Transverse colon (tissue), 4 donors: ENCODE results near the gene ZNHIT1. TPM values are rescaled to one million over a fixed set of nuclear protein-coding genes. Genes with fewer than 3 reads are reported as not detected.

Experiments
- DNase-seq: peaks from one replicate; pipeline ENCODE4 v3.0.0-alpha.2; 2019
- H3K27ac ChIP-seq, 4 donors: fragments of 200-600 bp; sonication (generic); 2 replicates each; pipeline ENCODE4 v1.5.1; 2016 to 2018; ENCODE audit warnings: inconsistent platforms in 4 of 4
- H3K27me3 ChIP-seq: fragments of 200-600 bp; sonication (generic); 2 replicates; pipeline ENCODE4 v1.5.1; 2017; ENCODE audit warnings: inconsistent platforms
- H3K36me3 ChIP-seq, 4 donors: fragments of 200-600 bp; sonication (generic); 2 replicates each; pipeline ENCODE4 v1.5.1; 2017 to 2019; ENCODE audit warnings: inconsistent platforms in 4 of 4
- H3K4me1 ChIP-seq, 4 donors: fragments of 200-600 bp; sonication (generic); 2 replicates each; pipeline ENCODE4 v1.5.1; 2017 to 2020; ENCODE audit warnings: inconsistent platforms in 4 of 4
- H3K4me3 ChIP-seq, 4 donors: fragments of 200-600 bp; sonication (generic); 1 replicate in 1 of 4; 2 replicates in 3 of 4; pipeline versions ENCODE4 v1.5.1 to v1.6.1; 2017 to 2019; ENCODE audit warnings: inconsistent platforms in 4 of 4
- H3K9me3 ChIP-seq, 2 donors: fragments of 200-600 bp; sonication (generic); 2 replicates each; pipeline ENCODE4 v1.5.1; 2017 to 2019; ENCODE audit warnings: inconsistent platforms in 2 of 2
- CTCF ChIP-seq, 5 experiments: fragments of 200-600 bp in 3 of 5; fragments of 450-650 bp in 2 of 5; sonication (generic) in 3 of 5; IDR thresholded peaks; 1 replicate in 2 of 5; 2 replicates in 3 of 5; pipeline ENCODE4 v1.5.1; 2016 to 2017; ENCODE audit warnings: antibody characterized with exemption in 5 of 5, inconsistent platforms in 3 of 5, mild to moderate bottlenecking in 2 of 5, moderate library complexity in 1 of 5
- EP300 ChIP-seq: sonication (generic); formaldehyde crosslinking; IDR thresholded peaks from one replicate; pipeline ENCODE4 v1.6.1; 2017; ENCODE audit warnings: antibody characterized with exemption, low read depth
- POLR2A ChIP-seq: fragments of 450-650 bp; IDR thresholded peaks from one replicate; pipeline ENCODE4 v1.6.1; 2016; ENCODE audit warnings: antibody characterized with exemption, mild to moderate bottlenecking, moderate library complexity
- POLR2AphosphoS5 ChIP-seq, 3 donors: sonication (generic); formaldehyde crosslinking; IDR thresholded peaks; one replicate each; pipeline ENCODE4 v1.6.1; 2016; ENCODE audit warnings: antibody characterized with exemption in 3 of 3
- WGBS, 2 donors: methylation state at CpG; one replicate each; pipeline ENCODE4 v1.1.5; 2018; ENCODE audit warnings: low coverage in 1 of 2; 5-methylcytosine and 5-hydroxymethylcytosine counted together
- in situ Hi-C, 4 donors: fragments of 200-750 bp; cut with MboI; loops; one replicate each; pipeline versions ENCODE4 v1.15.0 to v1.15.1; 2017; ENCODE audit warnings: low sequenced_read_pairs in 3 of 4, low pct_ligation_motif_present in 1 of 4, low pct_unique_long_range_greater_than_20kb in 1 of 4
- intact Hi-C: fragments of 100-400 bp; cut with DNase I; formaldehyde crosslinking; loops from one replicate; pipeline ENCODE4 v1.15.1; 2023; ENCODE audit warnings: low total_unique reads
- total RNA-seq, 4 donors: library from RNA; depleted of rRNA; stranded (reverse); fragments of >200 nt; gene quantifications; one replicate each; pipeline ENCODE4 v1.1.0, GENCODE V29; 2016

ZNHIT1 gene
- total RNA-seq, 4 donors from 2014 or later, result 50.5 to 106 (median 78.2) TPM

- peaks cover 0 to 18% (median 6%) of the 10 kb centered on the region in 4 donors for H3K36me3 ChIP-seq
- H3K4me3 ChIP-seq, result no peak overlapping the region
- in situ Hi-C loops, result no loop called here
- no peaks in the 10 kb centered on the region for H3K9me3 ChIP-seq
- H3K27ac ChIP-seq, result no peak overlapping the region
- TF ChIP-seq CTCF (IDR thresholded peaks at IDR 0.05) (no peak), EP300 (no peak)
- H3K4me1 ChIP-seq, result peaks cover 0 to 15% (median 10%) of the 10 kb centered on the region in 4 donors
- intact Hi-C loops, result no loop called here
- H3K27me3 ChIP-seq, result peaks cover 23% of the 10 kb centered on the region
- 83 to 90% methylated on average over 2 to 32 of the region's 32 CpGs for WGBS, 2 donors
- no peak for DNase-seq
These were observed 11.9 kb upstream of the ZNHIT1 start for GRCh38 chr7:101205901-101206664.

GRCh38 chr7:101206665-101207042, 11.3 kb upstream of the ZNHIT1 start:
- H3K9me3 ChIP-seq, result no peaks in the 10 kb centered on the region
- intact Hi-C loops, result no loop called here
- in situ Hi-C loops, result no loop called here
- H3K36me3 ChIP-seq, result peaks cover 0 to 24% (median 9%) of the 10 kb centered on the region in 4 donors
- no peak for DNase-seq
- no peak overlapping the region for H3K4me3 ChIP-seq
- TF ChIP-seq POLR2A, result no peak
- TF ChIP-seq EP300, result no peak
- no peak for TF ChIP-seq CTCF (IDR thresholded peaks at IDR 0.05)
- TF ChIP-seq POLR2AphosphoS5 (IDR thresholded peaks at IDR 0.05), result no peak
- H3K27ac ChIP-seq, result no peak overlapping the region
- 90 to 100% methylated on average over 1 to 19 of the region's 19 CpGs for WGBS, 2 donors
- H3K27me3 ChIP-seq, result peaks cover 18% of the 10 kb centered on the region
- peaks cover 0 to 9% (median 5%) of the 10 kb centered on the region in 4 donors for H3K4me1 ChIP-seq

GRCh38 chr7:101207459-101207858, 10.5 kb upstream of the ZNHIT1 start:
- intact Hi-C loops (no loop called here), in situ Hi-C loops (no loop called here)
- Histone ChIP-seq H3K27ac (no peak overlapping the region), H3K9me3 (no peaks in the 10 kb centered on the region), H3K4me3 (no peak overlapping the region), H3K36me3 (peaks cover 0 to 24% (median 11%) of the 10 kb centered on the region in 4 donors), H3K4me1 (peaks cover 0 to under 1% (median under 1%) of the 10 kb centered on the region in 4 donors), H3K27me3 (peaks cover 9% of the 10 kb centered on the region)
- no peak for TF ChIP-seq POLR2AphosphoS5 (IDR thresholded peaks at IDR 0.05)
- no peak for TF ChIP-seq CTCF (IDR thresholded peaks at IDR 0.05)
- TF ChIP-seq EP300, result no peak
- TF ChIP-seq POLR2A, result no peak
- WGBS, 2 donors, result 91% methylated on average over 17 of the region's 17 CpGs; no CpG with 5 or more reads in 1 of the 2 donors
- DNase-seq, result no peak

- H3K4me1 ChIP-seq, result no peaks in the 10 kb centered on the region
- no peaks in the 10 kb centered on the region for H3K9me3 ChIP-seq
- no peak for DNase-seq
- WGBS, 2 donors, result 96 to 100% methylated on average over 2 to 14 of the region's 14 CpGs
- intact Hi-C loops (no loop called here), in situ Hi-C loops (no loop called here)
- no peaks in the 10 kb centered on the region for H3K27me3 ChIP-seq
- no peak overlapping the region for H3K4me3 ChIP-seq
- TF ChIP-seq CTCF (IDR thresholded peaks at IDR 0.05) (no peak), POLR2A (no peak), EP300 (no peak), POLR2AphosphoS5 (IDR thresholded peaks at IDR 0.05) (no peak)
- H3K27ac ChIP-seq, result no peak overlapping the region
- H3K36me3 ChIP-seq, result peaks cover 0 to 24% (median 11%) of the 10 kb centered on the region in 4 donors
These were observed 9.2 kb upstream of the ZNHIT1 start for GRCh38 chr7:101208794-101209193.
